SK-N-DZ (cell line): ENCODE data around the gene PI4KA.
"Not testable (repeated sequence)": the region's sequence is repeated elsewhere in the genome, so short reads cannot be mapped to it uniquely, and the experiment has no call there.

Experiments
- DNase-seq: peaks from one replicate; pipeline ENCODE4 v3.0.0-alpha.2; 2015; ENCODE audit warnings: low spot score

The PI4KA gene

GRCh38 chr22:20776624-20777405 is 81.8 kb downstream of the PI4KA start:
- no peak for DNase-seq

DNA sequence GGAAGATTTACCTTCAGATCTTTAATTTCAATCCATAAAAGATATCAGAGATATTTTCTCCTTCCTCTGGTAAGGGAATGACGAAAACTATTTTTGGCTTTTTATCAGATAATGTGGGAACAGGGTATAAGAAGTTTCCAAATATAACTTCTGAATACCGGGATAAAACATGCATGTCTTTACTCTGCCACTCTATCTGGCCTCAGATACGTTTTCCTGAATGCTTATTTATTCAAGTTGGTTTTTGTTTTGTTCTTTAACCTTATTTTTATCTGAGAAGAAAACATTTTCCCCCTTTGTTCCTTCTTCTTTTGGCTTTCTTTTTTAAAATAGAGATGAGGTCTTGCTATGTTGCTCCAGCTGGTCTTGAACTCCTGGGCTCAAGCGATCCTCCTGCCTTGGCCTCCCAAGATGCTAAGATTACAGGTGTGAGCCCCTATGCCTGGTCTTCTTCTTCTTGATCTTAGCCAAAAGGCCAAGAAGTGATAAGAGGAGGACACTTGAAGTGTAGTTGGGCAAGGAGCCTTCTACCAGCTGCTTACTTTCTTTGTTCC is 83.2 kb downstream of the PI4KA start:
- DNase-seq = no peak

GRCh38 chr22:20774882-20775281 is 83.7 kb downstream of the PI4KA start:
- DNase-seq = no peak

- DNase-seq = no peak
Observed at GRCh38 chr22:20773793-20774212, 84.8 kb downstream of the PI4KA start, which contains the start of gene SERPIND1. Gene SERPIND1 (plus strand): TSS chr22:20774113. CDS start chr22:20779313, 5,200 bp downstream.

GRCh38 chr22:20771918-20772625 is 86.5 kb downstream of the PI4KA start:
- no peak for DNase-seq

DNA sequence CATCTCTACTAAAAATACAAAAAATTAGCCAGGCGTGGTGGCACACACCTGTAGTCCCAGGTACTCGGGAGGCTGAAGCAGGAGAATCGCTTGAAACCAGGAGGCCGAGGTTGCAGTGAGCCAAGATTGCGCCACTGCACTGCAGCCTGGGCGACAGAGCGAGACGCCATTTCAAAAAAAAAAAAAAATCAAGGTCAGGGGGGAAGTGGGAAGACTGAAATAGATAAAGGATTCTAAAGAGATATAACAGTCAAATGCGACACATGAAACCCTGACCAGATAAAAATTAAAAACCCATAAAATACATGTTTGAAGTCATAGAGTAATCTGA is 89.2 kb downstream of the PI4KA start:
- DNase-seq = not testable (repeated sequence)

DNA sequence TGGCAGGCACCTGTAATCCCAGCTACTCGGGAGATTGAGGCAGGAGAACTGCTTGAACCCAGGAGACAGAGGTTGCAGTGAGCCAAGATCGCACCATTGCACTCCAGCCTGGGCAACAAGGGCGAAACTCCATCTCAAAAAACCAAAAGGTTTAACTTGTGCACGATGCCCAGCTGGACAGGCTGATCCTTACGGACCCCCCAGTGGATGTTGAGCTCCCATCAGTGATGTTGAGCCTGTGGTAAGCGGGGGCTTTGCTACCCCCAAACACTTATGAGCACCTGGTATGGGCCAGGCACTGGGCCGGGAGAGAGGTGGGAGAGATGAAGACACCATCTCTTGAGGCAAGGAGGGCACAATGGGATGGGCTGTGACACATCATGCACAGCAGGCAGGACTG is 92.1 kb downstream of the PI4KA start:
- no peak for DNase-seq

- DNase-seq = no peak
Observed at GRCh38 chr22:20765938-20766337, 92.7 kb downstream of the PI4KA start.

DNA sequence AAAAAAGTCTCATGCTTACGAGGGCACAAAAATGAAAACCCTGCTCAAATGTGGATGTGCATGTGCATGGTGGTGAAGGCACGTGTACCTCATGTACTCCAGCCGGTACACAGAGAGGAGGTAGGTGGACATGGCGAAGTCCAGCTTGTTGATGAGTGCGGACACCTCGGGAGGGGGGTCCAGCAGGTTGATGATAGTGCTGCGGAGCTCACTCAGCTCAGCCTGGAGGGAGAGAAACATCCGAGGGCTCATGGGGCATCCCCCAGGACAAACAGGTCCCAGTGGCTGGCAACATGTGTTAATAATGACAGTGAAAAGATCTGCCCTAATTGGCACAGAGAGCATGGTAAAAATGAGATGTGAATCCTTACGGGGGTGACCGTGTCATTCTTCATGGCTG is 93.9 kb downstream of the PI4KA start:
- DNase-seq = no peak

DNA sequence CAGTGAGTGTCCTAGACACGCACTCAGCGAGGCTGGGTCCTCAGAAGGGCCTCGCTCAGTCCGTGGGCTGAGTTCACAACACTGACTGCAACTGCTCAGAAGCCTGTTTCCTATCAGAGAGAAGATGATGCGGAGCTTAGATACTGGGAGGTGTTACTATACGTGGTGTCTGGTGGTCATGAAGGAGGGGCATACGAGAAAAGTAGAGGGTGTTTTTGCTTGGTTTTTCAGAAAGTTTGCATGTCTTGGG is 94.2 kb downstream of the PI4KA start:
- no peak for DNase-seq

DNA sequence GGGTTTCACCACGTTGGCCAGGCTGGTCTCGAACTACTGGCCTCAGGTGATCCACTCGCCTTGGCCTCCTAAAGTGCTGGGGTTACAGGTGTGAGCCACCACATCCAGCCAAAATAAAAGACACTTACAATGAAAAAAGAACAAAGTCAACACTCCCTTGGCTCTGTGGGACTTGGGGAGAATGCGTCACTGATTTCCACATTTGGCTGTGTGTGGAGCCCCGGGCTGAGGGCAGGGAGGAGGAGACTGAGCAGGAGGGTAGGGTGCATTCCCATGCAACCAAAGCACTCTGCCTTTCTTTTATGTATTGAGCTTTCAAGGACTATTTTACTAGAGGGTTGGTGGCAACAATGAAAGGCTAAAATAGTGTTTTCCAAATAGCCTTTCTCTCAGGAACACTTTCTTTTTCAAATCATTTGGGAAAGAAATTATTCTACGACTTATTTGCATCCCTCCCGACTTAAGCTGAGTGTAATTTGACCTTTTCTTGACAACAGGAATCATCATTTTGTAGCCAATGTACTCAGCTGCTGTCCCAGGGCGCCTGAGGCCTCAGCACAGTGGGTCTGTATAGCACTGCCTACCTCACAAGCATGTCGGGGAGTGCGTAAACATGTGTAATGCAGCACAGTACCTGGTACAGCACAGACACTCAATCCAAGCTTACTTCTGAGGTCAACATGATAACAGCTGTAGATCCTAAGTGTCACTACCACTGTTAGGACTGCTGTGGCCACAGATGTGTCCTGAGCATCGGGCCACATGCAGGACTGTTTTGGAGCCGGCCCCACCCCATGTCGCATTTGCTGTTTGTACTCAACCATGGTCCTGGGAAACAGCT is 94.8 kb downstream of the PI4KA start:
- DNase-seq = no peak

DNA sequence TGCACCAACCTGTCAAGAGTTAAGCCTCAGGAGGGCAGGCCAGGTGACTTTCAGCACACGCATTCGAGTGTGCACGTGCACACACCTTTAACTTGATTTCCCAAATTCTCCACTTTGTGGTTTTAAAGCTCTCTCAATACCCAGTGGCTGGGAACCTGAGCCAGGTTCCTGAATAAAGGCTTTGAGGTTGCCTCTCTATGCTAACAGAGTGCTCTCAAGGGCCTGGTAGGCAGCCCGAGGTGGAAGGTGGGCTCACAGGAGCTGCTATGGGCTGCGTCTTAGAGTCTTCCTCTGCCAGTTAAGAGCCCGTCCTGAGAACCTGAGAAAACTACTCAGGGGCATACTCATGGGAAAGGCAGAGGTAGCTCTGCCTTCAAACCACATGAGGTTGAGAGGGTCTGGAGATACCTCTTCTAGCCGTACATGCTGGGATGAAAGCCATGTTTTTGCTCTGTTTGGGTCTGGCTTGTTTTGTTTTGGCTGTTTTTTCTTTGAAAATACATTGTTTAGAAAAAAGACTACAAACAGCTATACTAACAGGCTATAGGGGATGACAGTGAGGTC is 96.3 kb downstream of the PI4KA start:
- DNase-seq = no peak

DNA sequence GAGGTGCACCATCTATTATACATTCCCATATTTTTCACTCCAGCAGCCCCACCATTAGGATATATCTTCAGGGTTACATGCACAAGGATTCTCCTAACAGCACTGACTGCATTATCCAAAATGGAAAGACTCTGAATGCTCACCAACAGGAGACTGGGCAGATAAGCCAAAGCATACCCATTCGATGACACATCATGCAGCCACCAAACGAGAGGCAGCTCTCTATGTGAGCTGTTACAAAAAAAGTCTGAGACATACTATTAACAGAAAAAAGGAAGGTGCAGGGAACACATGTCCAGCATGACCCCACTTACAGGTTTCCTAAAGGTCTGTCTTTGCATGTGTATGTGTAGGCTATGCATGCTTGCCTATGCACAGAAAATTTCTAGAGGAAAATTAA is 97.1 kb downstream of the PI4KA start:
- DNase-seq = no peak

- DNase-seq = no peak
Observed at GRCh38 chr22:20760084-20760483, 98.5 kb downstream of the PI4KA start.

GRCh38 chr22:20758688-20759087 is 99.9 kb downstream of the PI4KA start:
- DNase-seq = no peak

GRCh38 chr22:20756846-20757245 is 101.8 kb downstream of the PI4KA start:
- DNase-seq = no peak

DNA sequence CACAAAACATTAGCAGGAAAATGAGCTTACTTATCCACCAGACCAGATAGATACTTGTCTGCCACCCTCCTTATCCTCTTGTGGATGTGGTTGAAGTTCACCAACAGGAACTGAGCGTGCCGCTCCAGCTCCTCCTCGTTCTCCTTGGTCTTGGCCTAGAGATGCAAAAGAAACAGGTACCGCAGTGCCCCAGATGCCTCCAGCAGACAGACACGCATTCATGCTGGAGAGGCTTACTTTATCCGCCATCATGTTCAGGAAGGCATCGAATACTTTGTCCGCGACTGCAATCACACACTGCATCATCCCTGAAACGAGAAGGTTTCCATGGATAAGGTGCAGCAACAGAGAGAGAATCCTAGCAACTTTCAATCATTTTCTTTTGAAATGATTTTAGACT is 105.7 kb downstream of the PI4KA start:
- no peak for DNase-seq

DNA sequence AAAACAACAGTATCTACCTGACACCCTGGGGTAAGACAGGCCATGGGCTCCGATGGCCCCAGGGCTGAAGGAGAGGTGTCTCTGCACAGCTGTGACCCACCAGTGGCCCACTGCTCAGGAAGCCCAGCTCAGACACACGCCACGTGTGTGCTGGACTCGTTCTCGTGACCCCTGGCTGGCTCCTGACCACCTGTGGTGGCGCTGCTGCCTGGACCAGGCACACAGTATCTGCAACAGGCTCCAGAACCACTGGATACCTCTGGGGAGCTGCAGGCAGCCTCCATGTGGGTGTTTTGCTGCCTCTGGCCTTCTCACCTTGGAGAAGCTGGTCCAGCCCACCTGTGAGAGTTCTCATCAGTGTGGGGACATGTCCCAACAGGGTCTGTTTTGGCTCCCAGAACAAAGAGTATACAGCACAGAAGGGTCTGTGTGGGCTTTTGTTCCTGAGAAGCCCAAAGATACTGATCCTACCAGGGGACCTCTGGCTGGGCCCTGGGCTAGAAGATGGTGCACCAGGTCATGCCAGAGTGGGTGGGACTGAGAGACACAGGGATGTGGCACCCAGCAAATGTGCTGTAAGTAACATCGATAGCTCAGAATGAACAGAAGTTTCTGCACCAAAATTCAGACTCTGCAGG is 106.4 kb downstream of the PI4KA start:
- DNase-seq = no peak

DNA sequence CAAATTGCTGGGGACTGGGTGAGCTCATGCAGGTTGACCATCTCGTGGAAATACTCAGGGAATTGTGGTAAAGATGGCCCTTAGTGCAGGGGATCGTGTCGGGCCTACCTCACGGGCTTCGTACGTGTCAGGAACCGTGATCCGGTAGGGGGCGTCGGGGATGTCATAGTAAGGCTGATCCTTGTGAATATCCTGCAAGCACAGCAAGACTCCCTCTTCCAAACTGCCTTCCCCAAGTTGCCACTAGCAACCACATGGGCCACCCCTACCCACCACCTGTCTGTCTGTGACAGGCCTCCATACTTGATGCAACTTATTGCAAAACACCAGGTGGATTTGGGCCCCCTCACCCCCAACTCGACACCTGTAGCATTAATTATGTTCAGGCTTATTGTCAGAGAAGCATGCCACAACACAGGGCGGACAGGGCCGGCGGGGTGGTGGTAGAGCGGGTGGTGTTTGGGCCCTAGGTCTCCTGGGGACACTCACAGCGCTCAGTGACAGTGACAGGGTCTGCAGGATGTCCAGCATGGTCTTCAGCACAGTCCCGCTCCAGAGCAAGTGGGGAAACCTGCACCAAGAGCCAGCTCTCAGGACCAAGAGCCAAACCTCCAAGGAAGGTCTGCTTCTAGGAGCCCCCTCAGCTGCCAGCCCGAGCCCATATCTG is 107.3 kb downstream of the PI4KA start:
- DNase-seq = no peak

GRCh38 chr22:20750461-20751184 is 108.0 kb downstream of the PI4KA start:
- DNase-seq = no peak
